Hepatocyte (in vitro differentiated cells): ENCODE data around the gene ENDOU. TPM values are rescaled to one million over a fixed set of nuclear protein-coding genes. Genes with fewer than 3 reads are reported as not detected.

ENCODE experiments used
- DNase-seq: peaks from one replicate; pipeline ENCODE4 v3.0.0-alpha.2; 2016; ENCODE audit warnings: low spot score
- H2AFZ ChIP-seq: fragments of 200-600 bp; sonication (generic); 2 replicates; pipeline ENCODE4 v1.6.0; 2016; ENCODE audit warnings: antibody characterized with exemption, mild to moderate bottlenecking
- H3K27ac ChIP-seq: fragments of 200-600 bp; sonication (generic); 2 replicates; pipeline ENCODE4 v1.5.1; 2016; ENCODE audit warnings: mild to moderate bottlenecking
- H3K27me3 ChIP-seq: fragments of 200-600 bp; sonication (generic); 2 replicates; pipeline ENCODE4 v1.6.1; 2016
- H3K36me3 ChIP-seq: fragments of 200-600 bp; sonication (generic); replicated peaks from 2 replicates; pipeline ENCODE4 v1.5.1; 2016; ENCODE audit warnings: low read depth; ENCODE audit not compliant: insufficient read depth
- H3K4me1 ChIP-seq: fragments of 200-600 bp; sonication (generic); 2 replicates; pipeline ENCODE4 v1.5.1; 2016; ENCODE audit warnings: mild to moderate bottlenecking, moderate library complexity; ENCODE audit not compliant: insufficient read depth
- H3K4me2 ChIP-seq: fragments of 200-600 bp; sonication (generic); 2 replicates; pipeline ENCODE4 v1.6.0; 2016
- H3K4me3 ChIP-seq: fragments of 200-600 bp; sonication (generic); 2 replicates; pipeline ENCODE4 v1.5.1; 2016; ENCODE audit warnings: mild to moderate bottlenecking
- H3K79me2 ChIP-seq: fragments of 200-600 bp; sonication (generic); 2 replicates; pipeline ENCODE4 v1.6.0; 2017; ENCODE audit warnings: mild to moderate bottlenecking
- H3K9me2 ChIP-seq: fragments of 200-600 bp; sonication (generic); replicated peaks from 2 replicates; pipeline ENCODE4 v1.6.0; 2017; ENCODE audit warnings: mild to moderate bottlenecking; ENCODE audit not compliant: insufficient read depth
- H3K9me3 ChIP-seq: fragments of 200-600 bp; sonication (generic); 2 replicates; pipeline ENCODE4 v1.5.1; 2016; ENCODE audit warnings: low read depth, mild to moderate bottlenecking
- H4K20me1 ChIP-seq: fragments of 200-600 bp; sonication (generic); 2 replicates; pipeline ENCODE4 v1.6.0; 2016; ENCODE audit warnings: mild to moderate bottlenecking; ENCODE audit not compliant: insufficient read depth, poor library complexity, severe bottlenecking
- EZH2 ChIP-seq: fragments of 200-600 bp; sonication (generic); IDR thresholded peaks from 2 replicates; pipeline ENCODE4 v1.6.1; 2016; ENCODE audit warnings: antibody characterized with exemption, mild to moderate bottlenecking, borderline replicate concordance
- EZH2phosphoT487 ChIP-seq: fragments of 200-600 bp; sonication (generic); IDR thresholded peaks from one replicate; pipeline ENCODE4 v1.6.1; 2018; ENCODE audit warnings: antibody characterized with exemption, mild to moderate bottlenecking, low read depth, moderate library complexity; ENCODE audit not compliant: unreplicated experiment, severe bottlenecking
- WGBS: methylation state at CpG from one replicate; pipeline ENCODE4 v1.1.6; 2016; ENCODE audit warnings: low lambda C conversion rate; ENCODE audit errors: missing lambda C conversion rate; 5-methylcytosine and 5-hydroxymethylcytosine counted together
- polyA plus RNA-seq: library from polyadenylated mRNA; unstranded; fragments of >200 nt; fragmentation: Nextera tagmentation; extraction: Ambion mirVana; gene quantifications from 2 replicates; pipeline ENCODE4 v1.2.1, GENCODE V29; 2016
- total RNA-seq: library from RNA; depleted of rRNA; stranded (reverse); fragments of >200 nt; gene quantifications from 2 replicates; pipeline ENCODE4 v1.2.3, GENCODE V29; 2014
- TF ChIP-seq, protein P1 (sequence below): fragments of 200-600 bp; sonication (generic); IDR thresholded peaks from 2 replicates; pipeline ENCODE4 v1.5.1; 2016; ENCODE audit warnings: antibody characterized with exemption, mild to moderate bottlenecking; ENCODE audit not compliant: poor library complexity

ENDOU gene
- total and polyA plus RNA-seq, 2 experiments from 2014 or later: 0.30 TPM; not detected in 1

DNA sequence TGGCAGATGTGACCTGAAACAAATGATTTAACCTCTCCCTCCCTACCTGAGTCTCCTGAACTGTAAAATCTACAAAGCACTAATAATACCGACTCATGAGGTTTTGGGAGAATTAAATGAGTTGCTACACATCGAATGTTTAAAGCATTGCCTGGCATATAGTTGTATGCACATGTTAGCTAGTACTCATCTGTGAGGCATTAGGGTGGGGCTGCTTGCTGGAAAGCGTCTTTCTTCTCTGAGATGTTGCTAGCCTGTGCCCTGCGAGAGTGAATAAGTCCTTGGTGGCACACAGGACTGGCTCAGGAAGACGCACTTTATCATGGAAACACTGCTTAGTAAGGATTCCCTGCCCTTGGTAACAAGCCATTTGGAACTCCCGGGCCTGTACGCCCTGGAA, 27.3 kb upstream of the ENDOU start:
- H3K4me1 ChIP-seq: peaks cover 11% of the 10 kb centered on the region
- no peaks in the 10 kb centered on the region for H3K27me3 ChIP-seq
- no peaks in the 10 kb centered on the region for H3K79me2 ChIP-seq
- no peaks in the 10 kb centered on the region for H3K36me3 ChIP-seq
- DNase-seq: no peak
- 87% methylated on average over 7 of the region's 7 CpGs for WGBS
- H2AFZ ChIP-seq: no peak overlapping the region
- H3K27ac ChIP-seq: no peak overlapping the region
- TF ChIP-seq EZH2 (no peak), EZH2phosphoT487 (no peak)
- TF ChIP-seq, protein P1, sequence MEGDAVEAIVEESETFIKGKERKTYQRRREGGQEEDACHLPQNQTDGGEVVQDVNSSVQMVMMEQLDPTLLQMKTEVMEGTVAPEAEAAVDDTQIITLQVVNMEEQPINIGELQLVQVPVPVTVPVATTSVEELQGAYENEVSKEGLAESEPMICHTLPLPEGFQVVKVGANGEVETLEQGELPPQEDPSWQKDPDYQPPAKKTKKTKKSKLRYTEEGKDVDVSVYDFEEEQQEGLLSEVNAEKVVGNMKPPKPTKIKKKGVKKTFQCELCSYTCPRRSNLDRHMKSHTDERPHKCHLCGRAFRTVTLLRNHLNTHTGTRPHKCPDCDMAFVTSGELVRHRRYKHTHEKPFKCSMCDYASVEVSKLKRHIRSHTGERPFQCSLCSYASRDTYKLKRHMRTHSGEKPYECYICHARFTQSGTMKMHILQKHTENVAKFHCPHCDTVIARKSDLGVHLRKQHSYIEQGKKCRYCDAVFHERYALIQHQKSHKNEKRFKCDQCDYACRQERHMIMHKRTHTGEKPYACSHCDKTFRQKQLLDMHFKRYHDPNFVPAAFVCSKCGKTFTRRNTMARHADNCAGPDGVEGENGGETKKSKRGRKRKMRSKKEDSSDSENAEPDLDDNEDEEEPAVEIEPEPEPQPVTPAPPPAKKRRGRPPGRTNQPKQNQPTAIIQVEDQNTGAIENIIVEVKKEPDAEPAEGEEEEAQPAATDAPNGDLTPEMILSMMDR: no peak
- no peak overlapping the region for H3K4me3 ChIP-seq
- no peaks in the 10 kb centered on the region for H3K9me2 ChIP-seq
- no peaks in the 10 kb centered on the region for H3K9me3 ChIP-seq
- H4K20me1 ChIP-seq: no peaks in the 10 kb centered on the region
- no peak overlapping the region for H3K4me2 ChIP-seq

- Histone ChIP-seq H3K27ac (no peak overlapping the region), H3K36me3 (no peaks in the 10 kb centered on the region), H3K4me2 (no peak overlapping the region), H3K79me2 (no peaks in the 10 kb centered on the region), H3K9me2 (no peaks in the 10 kb centered on the region), H3K4me3 (no peak overlapping the region), H2AFZ (no peak overlapping the region), H3K4me1 (peaks cover 10% of the 10 kb centered on the region), H3K9me3 (no peaks in the 10 kb centered on the region), H4K20me1 (no peaks in the 10 kb centered on the region), H3K27me3 (no peaks in the 10 kb centered on the region)
- no peak for TF ChIP-seq EZH2phosphoT487
- TF ChIP-seq, protein P1: no peak
- TF ChIP-seq EZH2: no peak
- WGBS: 93% methylated on average over 4 of the region's 4 CpGs
- DNase-seq: no peak
These were observed 26.8 kb upstream of the ENDOU start for GRCh38 chr12:47752121-47752520.

DNA sequence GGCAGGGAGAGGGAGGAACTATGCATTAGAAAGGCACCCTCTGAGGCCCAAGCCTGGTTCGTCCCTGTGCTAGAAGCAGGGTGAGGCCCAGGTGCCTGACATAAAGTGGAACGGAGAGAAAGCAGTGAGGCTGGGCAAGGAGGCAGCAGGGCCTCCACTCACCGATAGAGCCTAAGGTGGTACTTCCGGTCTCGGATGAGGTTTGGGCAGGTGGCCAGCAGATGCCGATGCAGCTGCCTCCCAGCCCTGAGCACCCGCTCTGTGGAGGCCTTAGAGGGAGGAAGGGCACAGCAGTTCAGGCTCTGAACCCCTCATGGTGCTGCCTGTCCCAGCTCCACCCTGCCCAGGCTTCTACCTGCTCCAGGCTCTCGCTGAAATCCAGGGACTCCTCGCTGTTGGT, 26.3 kb upstream of the ENDOU start:
- H2AFZ ChIP-seq: no peak overlapping the region
- H3K9me3 ChIP-seq: no peaks in the 10 kb centered on the region
- no peaks in the 10 kb centered on the region for H3K9me2 ChIP-seq
- WGBS: 93% methylated on average over 9 of the region's 9 CpGs
- H3K27ac ChIP-seq: no peak overlapping the region
- H3K4me2 ChIP-seq: no peak overlapping the region
- peaks cover 10% of the 10 kb centered on the region for H3K4me1 ChIP-seq
- no peaks in the 10 kb centered on the region for H3K36me3 ChIP-seq
- H4K20me1 ChIP-seq: no peaks in the 10 kb centered on the region
- H3K27me3 ChIP-seq: no peaks in the 10 kb centered on the region
- TF ChIP-seq, protein P1: no peak
- TF ChIP-seq EZH2 (no peak), EZH2phosphoT487 (no peak)
- H3K79me2 ChIP-seq: no peaks in the 10 kb centered on the region
- no peak overlapping the region for H3K4me3 ChIP-seq
- no peak for DNase-seq

GRCh38 chr12:47750916-47751470, 25.7 kb upstream of the ENDOU start:
- no peaks in the 10 kb centered on the region for H3K9me2 ChIP-seq
- H3K4me3 ChIP-seq: no peak overlapping the region
- H3K4me1 ChIP-seq: peaks cover 10% of the 10 kb centered on the region
- H3K27ac ChIP-seq: no peak overlapping the region
- H4K20me1 ChIP-seq: no peaks in the 10 kb centered on the region
- H3K79me2 ChIP-seq: no peaks in the 10 kb centered on the region
- H3K9me3 ChIP-seq: no peaks in the 10 kb centered on the region
- H3K36me3 ChIP-seq: no peaks in the 10 kb centered on the region
- no peak for DNase-seq
- H3K27me3 ChIP-seq: no peaks in the 10 kb centered on the region
- no peak overlapping the region for H3K4me2 ChIP-seq
- no peak for TF ChIP-seq EZH2
- TF ChIP-seq, protein P1: no peak
- TF ChIP-seq EZH2phosphoT487: no peak
- H2AFZ ChIP-seq: no peak overlapping the region
- 97% methylated on average over 18 of the region's 19 CpGs for WGBS
